ENCODE results near the gene TK1. TPM values are rescaled to one million over a fixed set of nuclear protein-coding genes. Genes with fewer than 3 reads are reported as not detected.

Gene TK1
- total RNA-seq, 1 experiment from 2014 or later: 340 TPM

- H3K36me3 ChIP-seq (ENCODE audit: low read depth, low read length): no peaks in the 10 kb centered on the region
- no peak overlapping the region for H3K4me2 ChIP-seq (ENCODE audit: low read length)
- ChIA-PET CTCF (interaction anchor here (0.6 kb wide), 1 partner anchor 38 kb away, joined by 3 read pairs; no protein-coding TSS in a partner anchor), POLR2A (ENCODE audit: unreplicated experiment) (interaction anchor here (0.6 kb wide), 1 partner anchor 682 kb away, joined by 3 read pairs; no protein-coding TSS in a partner anchor)
- no peak for DNase-seq
- intact Hi-C loops (cut with micrococcal nuclease): no loop called here
- TF ChIP-seq EZH2phosphoT487 (IDR thresholded peaks at IDR 0.05; ENCODE audit: borderline replicate concordance, low read length) (no peak), CTCF (conservative IDR thresholded peaks at IDR 0.05; ENCODE audit: low read depth, low read length) (no peak), EZH2 (IDR thresholded peaks at IDR 0.05; ENCODE audit: low read length, unreplicated experiment) (no peak)
- no TSS peak for BruUV-seq (replicated peaks)
- H3F3A ChIP-seq (ENCODE audit: low read length, unreplicated experiment): no peaks in the 10 kb centered on the region
- no peak overlapping the region for H2AFZ ChIP-seq (ENCODE audit: low read length)
- no peaks in the 10 kb centered on the region for H4K20me1 ChIP-seq (ENCODE audit: low read length)
- H3K4me3 ChIP-seq (ENCODE audit: low read length): no peak overlapping the region
- H3K27ac ChIP-seq (ENCODE audit: low read length): no peak overlapping the region
- no peaks in the 10 kb centered on the region for H3K9me3 ChIP-seq (ENCODE audit: low read length)
- no peaks in the 10 kb centered on the region for H3K9me2 ChIP-seq (replicated peaks; ENCODE audit: low read length)
- no peak overlapping the region for H3K9ac ChIP-seq (ENCODE audit: low read length)
- no peak for ATAC-seq
- H3K27me3 ChIP-seq (ENCODE audit: low read length): no peaks in the 10 kb centered on the region
- H3K4me1 ChIP-seq (ENCODE audit: insufficient read depth, low read length): peaks cover 32% of the 10 kb centered on the region
- no peaks in the 10 kb centered on the region for H3K79me2 ChIP-seq (ENCODE audit: low read length)
Observed at GRCh38 chr17:78148286-78149016, 38.4 kb downstream of the TK1 start.

GRCh38 chr17:78147315-78147998 lies 39.4 kb downstream of the TK1 start:
- no peaks in the 10 kb centered on the region for H3K9me2 ChIP-seq (replicated peaks; ENCODE audit: low read length)

More at GRCh38 chr17:78147315-78147998, 39.4 kb downstream of the TK1 start:
- intact Hi-C loops (cut with micrococcal nuclease): no loop called here
- no peak overlapping the region for H3K27ac ChIP-seq (ENCODE audit: low read length)
- no peaks in the 10 kb centered on the region for H3F3A ChIP-seq (ENCODE audit: low read length, unreplicated experiment)
- H3K9ac ChIP-seq (ENCODE audit: low read length): no peak overlapping the region
- H3K9me3 ChIP-seq (ENCODE audit: low read length): no peaks in the 10 kb centered on the region
- H3K27me3 ChIP-seq (ENCODE audit: low read length): no peaks in the 10 kb centered on the region
- no peak for DNase-seq
- BruUV-seq (replicated peaks): no TSS peak
- TF ChIP-seq EZH2phosphoT487 (IDR thresholded peaks at IDR 0.05; ENCODE audit: borderline replicate concordance, low read length): no peak
- no peak for TF ChIP-seq CTCF (conservative IDR thresholded peaks at IDR 0.05; ENCODE audit: low read depth, low read length)
- no peak for TF ChIP-seq EZH2 (IDR thresholded peaks at IDR 0.05; ENCODE audit: low read length, unreplicated experiment)
- H3K4me3 ChIP-seq (ENCODE audit: low read length): no peak overlapping the region
- no peaks in the 10 kb centered on the region for H3K79me2 ChIP-seq (ENCODE audit: low read length)
- no peaks in the 10 kb centered on the region for H4K20me1 ChIP-seq (ENCODE audit: low read length)
- no peaks in the 10 kb centered on the region for H3K36me3 ChIP-seq (ENCODE audit: low read depth, low read length)
- CTCF ChIA-PET: no interaction called here
- H3K4me2 ChIP-seq (ENCODE audit: low read length): no peak overlapping the region
- H2AFZ ChIP-seq (ENCODE audit: low read length): no peak overlapping the region
- no peak for ATAC-seq
- POLR2A ChIA-PET (ENCODE audit: unreplicated experiment): interaction anchor here (0.6 kb wide), 1 partner anchor 681 kb away, joined by 3 read pairs; no protein-coding TSS in a partner anchor
- H3K4me1 ChIP-seq (ENCODE audit: insufficient read depth, low read length): peaks cover 38% of the 10 kb centered on the region

Data from PC-3 (cell line).